CD4-positive, alpha-beta T cell treated with Interleukin-17A for 4 hours (primary cell): ENCODE data around the gene TBCD.
"Not testable (repeated sequence)": the region's sequence is repeated elsewhere in the genome, so short reads cannot be mapped to it uniquely, and the experiment has no call there.

ENCODE experiments used
- DNase-seq: peaks from one replicate; pipeline ENCODE4 v3.0.0-alpha.2; 2020; ENCODE audit warnings: mixed read lengths

TBCD gene

DNA sequence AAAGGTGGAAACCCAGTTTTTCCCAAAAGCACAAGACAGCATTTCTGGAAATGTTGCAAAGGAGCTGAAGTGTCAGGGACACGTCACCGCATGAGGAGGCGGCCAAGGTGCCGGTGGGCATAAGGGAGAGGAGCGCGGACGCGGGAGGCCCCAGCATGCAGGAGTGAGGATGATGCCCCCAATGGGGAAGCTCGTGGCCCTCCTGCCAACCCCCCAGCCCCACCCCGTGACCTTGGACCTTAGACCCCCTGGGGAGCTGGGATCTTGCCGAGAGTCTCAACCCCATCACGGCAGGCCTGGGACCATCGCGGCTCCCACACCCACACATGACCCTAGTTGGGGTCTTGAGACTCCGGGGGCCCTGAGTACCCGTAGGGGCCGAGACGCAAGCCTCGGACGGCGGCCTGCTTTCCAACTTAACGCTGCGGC, 208.1 kb downstream of the TBCD start:
- no peak for DNase-seq

DNA sequence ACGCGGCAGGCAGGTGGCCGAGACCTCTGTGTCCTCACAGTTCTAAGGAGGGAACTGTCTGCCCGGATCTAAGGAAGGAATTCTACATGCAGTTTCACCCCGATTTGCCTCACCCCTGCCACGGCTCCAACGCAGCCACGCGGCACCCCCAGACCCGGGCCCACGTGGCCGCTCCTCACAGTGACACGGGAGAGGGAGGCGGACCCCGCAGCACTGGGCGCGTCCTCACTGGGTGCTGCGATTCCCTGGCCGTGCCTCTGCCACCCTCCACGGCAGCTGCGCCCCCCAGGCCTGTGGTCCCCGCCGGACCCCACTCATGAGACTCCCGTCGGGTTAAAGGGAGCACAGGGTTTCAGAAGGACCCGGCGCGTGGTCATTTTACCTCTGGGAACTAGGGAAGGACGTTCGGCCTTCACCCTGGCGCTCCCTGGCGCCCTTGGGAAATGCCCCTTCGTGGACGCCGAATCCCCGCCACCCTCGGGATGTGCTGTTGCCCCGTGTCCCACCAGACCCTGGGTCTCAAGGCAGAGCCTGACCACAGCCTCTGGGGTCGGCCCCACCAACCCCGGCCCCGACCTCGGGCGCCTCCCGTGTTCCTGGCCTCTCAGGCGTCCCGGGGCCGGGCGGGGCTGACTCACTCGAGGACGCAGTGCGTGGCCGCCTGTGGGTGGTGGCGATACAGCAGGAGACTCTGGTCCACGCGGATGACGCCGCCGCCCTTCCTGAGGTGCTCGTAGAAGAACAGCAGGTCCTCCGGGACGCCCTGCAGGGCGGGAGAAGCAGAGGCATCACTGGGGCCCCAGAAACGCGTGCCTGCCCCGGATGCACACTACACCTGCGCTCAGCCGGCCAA, 208.8 kb downstream of the TBCD start:
- DNase-seq = no peak

DNA sequence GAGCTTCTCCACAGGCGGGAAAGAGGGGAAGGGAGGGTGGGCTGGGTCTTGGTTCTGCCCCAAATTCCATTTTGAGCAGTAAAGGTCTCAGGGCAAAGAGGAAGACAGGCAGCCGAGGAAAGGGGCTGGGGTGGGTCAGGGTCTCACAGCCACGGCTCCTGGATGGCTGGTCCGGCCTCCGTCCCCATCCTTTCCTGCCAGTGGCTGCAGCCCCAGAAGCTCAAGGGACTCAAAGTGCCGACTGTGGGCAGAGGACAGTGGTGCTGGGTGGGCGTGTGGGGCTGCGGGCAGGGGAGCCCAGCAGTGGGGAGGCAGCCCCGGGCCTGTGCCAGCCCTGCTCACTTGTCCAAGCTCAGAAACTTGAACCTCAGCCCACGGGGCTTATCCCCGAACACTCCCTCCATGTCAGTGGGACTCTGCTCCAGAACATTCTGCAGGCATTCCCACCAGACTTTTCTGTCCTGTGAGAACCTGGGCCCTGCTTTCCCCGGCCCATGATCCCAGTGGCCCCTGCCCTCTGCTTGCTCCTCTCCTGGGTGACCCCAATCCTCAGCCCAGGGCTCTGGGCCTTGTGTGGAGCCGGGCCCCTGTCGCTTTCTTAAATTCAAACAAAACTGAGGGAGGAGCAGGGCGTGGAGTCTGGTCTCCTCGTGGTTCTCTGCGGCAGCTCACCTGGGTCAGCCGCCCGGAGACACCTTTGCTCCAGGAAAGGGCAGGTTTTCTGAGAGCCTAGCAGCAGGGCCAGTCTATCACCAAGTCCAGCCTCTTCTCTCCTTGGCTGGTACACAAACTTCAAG, 209.7 kb downstream of the TBCD start:
- no peak for DNase-seq

DNA sequence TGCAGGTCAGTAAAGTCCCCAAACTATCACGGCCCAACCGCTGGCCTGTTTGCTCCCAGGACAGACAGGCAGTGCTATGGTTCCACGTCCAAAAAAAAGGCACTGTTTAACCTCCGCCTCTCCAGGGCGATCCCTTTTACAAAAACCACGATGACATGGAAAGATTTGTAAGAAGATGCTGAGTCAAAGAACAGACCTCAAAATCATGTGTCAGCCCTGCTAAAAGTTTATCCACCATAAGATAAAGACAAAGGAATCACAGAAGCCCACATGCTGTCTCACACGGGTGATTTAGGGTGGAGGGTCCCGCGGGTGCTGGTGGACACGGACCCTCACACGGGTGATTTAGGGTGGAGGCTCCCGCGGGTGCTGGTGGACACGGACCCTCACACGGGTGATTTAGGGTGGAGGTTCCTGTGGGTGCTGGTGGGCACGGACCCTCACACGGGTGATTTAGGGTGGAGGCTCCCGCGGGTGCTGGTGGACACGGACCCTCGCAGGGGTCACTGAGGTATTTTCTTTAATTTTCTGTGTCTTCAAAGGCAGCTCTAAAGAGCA, 210.4 kb downstream of the TBCD start:
- no peak for DNase-seq

DNA sequence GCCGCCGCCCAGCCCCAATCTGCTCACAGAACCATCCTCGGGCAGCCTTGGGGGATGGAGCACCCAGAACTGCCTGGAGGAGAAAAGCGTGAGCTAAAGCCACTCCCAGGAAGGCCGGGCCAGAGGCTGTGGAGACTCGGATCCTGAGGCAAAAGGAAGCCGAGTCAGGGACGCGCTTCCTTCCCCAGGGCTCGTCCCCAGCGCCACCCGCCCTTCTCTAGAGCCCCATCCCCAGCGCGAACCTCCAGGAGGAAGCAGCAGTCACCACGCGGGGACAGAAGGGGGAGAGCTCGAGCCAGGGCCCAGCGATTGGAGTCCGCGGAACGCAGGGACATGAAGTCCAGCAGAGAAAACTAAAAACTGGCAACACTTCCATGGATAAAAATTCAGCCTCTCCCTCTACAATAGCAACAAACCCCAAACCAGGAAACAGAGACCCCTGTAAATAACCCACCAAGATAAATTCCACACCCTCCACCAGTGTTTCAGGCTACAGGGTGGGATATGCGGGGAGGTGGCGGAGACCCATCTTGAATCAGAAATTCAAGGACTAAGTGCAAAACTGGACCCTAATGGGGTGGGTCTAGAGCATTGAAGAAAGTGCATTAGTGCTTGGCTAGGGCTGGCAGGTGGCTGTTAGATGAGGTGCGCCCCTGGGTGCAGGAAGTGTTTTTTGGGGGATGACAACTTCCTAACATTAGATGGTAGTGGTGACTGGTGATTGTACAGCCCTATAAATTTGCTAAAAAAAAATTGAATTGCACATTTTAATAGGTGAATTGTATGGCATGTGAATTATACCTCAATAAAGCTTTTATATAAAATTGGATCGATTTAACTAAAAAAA, 211.5 kb downstream of the TBCD start:
- peak; percentile 68 for DNase-seq

DNA sequence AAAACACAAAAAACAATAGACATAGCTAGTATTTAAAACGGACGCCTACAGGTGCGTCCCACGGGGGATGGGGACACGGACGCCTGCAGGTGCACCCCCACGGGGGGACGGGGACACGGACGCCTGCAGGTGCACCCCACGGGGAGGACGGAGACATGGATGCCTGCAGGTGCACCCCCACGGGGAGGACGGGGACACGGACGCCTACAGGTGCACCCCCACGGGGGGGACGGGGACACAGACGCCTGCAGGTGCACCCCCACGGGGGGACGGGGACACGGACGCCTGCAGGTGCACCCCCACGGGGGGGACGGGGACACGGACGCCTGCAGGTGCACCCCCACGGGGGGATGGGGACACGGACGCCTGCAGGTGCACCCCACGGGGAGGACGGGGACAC, 212.6 kb downstream of the TBCD start:
- not testable (repeated sequence) for DNase-seq

DNA sequence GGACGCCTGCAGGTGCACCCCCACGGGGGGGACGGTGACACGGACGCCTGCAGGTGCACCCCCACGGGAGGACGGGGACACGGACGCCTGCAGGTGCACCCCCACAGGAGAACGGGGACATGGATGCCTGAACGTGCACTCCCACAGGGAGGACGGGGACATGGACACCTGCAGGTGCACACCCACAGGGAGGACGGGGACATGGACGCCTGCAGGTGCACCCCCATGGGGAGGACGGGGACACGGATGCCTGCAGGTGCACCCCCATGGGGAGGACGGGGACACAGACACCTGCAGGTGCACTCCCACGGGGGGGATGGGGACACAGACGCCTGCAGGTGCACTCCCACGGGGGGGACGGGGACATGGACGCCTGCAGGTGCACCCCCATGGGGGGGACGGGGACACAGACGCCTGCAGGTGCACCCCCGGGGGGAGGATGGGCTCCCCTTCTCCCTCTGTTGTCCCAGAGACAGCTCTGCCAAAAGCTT, 213.0 kb downstream of the TBCD start:
- DNase-seq = no peak

DNA sequence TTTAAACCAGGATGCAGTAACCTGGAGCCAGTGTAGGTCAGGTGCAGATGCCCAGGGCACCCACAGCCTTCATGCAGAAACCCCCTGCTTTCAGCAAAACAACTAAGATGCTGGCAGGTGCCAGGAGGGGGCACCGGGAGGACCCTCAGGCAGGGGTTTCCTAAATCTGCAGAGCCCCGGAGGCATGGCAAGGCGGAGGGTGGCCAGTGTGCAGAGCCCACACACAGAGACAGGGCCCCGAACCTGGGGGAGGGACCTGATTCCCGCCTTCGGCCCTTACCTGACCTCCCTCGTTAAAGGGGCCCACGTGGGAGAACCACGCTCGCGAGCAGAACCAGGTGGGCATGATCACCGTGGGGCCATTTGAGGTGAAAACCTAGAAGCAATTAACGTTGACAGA, 213.5 kb downstream of the TBCD start:
- DNase-seq = no peak

DNA sequence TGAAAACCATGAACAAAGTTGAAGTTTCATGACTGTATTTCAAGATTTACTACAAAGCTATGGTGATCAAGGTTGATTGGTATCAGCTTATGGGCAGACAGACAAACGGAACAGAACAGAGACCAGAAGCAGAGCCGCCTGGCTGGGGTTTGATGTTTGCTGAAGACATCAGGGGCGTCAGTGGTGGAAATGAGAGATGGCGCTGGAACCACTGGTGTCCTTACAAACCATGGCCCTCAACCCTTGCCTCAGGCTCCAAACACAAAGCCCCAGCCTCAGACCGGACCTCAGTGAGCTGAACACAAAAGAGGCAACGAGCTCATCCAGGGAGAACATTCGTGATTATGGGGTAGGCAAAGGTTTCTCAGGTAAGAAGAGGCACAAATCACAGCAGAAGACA, 214.6 kb downstream of the TBCD start:
- no peak for DNase-seq

DNA sequence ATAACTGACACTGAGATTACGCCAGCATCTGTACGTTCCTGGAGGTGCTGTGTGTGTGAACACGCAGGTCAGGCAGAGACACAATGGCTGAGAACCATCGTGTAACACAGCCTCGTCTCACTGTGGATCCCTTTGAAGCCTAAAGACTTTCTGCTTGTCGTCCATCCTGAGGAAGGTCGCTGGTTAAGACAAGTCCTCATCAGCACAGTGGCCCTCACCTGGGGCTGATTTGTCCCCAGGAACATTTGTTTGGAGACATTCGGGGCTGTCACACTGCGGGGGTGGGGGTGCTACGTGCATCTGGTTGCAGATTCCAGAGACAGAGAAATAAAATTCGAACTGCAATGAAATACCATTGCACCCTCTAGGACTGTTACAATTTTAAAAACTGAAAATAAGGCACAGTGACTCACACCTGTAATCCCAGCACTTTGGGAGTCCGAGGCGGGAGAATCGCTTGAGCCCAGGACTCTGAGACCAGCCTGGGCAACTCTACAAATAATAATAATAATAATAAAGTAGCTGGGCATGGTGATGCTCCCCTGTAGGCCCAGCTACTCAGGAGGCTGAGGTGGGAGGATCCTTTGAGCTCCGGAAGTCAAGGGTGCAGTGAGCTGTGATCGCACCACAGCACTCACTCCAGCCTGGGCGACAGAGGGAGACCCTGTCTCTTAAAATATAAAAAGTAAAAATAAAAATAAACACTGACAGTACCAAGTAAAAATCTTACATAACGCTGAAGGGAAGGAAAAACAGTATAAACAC, 215.6 kb downstream of the TBCD start:
- no peak for DNase-seq

DNA sequence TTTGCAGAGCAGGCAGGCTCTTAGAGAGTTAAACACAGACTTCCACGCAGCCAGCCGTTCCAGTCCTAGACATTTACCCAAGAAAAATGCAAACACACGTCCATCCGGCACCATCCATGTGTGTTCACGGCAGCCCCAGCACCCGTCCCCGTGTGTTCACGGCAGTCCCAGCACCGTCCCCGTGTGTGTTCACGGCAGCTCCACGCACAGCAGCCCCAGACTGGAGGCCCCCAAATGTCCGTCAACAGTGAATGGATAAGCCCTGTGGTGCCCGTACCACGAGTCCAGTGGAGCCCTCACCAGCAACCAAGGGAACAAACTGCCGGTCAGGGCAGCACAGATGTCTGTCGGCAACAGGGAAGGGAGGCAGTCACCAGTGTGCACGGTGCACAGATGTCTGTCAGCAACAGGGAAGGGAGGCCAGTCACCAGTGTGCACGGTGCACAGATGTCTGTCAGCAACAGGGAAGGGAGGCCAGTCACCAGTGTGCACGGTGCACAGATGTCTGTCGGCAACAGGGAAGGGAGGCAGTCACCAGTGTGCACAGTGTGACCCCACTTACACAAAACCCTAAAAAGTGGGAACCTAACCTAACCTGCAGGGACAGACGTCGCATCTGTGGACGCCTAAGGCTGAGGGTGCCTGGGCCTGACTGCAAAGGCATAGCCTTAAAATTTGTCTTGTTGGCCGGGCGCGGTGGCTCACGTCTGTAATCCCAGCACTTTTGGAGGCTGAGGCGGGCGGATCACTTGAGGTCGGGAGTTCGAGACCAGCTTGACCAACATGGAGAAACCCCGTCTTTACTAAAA, 216.4 kb downstream of the TBCD start:
- not testable (repeated sequence) for DNase-seq

DNA sequence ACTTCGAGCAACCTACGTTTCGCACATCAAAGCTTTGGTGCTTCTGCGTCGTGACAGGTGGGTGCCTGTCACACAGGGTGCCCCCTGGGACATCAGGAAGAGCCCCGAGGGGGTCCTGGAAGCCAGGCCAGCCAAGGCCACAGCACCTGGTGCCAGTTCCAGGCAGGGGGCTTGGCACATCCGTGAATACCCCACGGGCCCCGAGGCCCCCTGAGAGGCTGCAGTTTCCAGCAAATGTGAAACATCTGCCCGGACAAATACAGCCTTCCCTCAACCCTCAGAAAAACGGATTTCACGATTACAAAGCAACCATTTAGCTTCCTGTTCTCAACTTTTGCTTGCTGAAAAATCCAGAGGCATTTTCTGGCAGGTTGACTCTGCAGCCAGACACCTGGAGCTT, 218.2 kb downstream of the TBCD start:
- no peak for DNase-seq

DNA sequence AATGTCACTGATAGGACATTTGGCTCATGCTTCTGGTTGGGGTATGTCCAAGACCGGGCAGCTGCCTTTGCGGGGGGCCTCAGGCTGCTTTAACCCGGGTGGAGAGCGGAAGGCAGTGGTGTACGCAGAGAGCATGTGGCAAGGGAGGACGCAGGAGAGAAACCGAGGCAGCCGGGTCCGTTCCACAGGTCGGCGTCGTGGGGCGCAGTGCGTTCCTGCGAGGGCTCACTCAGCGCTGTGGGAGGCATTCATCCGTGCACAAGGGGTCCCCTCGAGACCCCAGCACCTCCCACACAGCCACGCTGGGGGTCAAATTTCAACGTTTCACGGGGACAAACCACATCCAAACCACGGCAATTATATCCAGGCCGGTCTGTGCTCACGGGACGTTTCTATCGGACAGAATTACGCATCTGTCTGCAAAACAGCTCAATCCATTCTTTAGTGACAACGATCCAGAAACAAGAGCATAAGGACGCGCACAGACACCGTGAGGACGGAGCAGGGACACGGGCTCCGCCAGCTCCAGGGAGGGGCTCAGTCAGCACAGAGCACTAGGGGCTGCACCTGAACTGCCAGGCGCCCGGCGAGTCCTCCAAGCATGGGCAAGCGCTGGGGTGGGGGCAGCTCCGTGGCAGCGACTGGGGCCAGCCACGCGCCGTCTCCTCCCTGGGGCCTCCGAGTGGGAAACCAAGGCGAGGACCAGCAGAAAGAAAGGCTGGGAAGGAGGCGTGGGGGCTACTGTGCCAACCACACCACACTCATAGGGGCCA, 219.1 kb downstream of the TBCD start:
- no peak for DNase-seq

DNA sequence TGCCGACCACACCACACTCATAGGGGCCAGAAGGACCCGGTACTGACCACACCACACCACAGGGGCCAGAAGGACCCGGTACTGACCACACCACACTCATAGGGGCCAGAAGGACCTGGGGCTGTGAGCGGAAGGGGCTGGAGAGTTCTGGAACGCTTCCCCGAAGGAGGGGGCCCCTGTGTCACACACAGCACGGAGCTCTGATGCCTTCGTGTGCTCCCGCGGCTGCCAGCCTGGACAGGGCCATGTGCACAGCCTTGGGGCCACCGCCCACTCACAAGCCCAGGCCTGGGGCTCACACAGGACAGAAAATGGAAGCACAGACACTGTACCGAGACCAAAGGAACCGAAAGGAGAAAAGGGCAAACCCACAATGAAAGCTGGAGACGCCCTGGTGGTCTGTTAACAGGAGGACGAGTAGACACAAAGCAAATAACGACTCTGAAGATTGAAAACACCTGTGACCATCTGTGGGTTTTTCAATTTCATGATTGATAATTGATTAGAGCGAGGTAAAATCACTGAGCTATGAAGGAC, 221.0 kb downstream of the TBCD start:
- DNase-seq = no peak

DNA sequence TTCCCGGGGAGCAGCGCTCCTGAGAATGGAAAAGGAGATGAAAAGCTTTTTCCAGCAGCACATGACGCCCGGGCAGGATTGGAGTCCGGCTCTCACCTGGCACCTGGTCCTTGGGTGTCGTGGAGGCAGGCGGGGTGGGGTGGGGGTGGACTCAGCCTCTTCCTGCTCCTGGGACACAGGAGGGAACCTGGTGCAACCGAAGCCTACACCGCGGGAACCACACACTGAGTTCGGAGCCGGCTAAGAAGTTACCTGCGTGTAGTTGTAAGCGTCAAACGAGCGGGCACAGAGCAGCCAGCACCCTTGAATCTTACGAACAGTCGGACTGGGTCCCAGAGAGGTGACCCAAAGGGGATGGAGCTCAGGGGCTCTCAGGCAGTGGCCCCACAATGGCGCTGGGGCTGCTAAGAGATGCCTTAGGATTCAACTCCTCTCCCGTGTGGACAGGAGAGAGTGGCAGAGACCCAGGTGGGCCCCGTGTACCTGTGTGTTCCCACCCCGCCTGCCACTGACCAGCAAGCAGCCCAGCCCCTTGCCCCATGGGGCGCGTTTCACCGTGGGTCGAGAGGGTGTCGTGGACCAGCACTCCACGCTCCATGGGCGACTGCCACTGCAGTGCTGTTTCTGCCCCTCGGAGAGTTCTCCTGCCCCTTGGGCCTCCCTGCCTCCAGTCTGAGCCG, 221.7 kb downstream of the TBCD start:
- no peak for DNase-seq

DNA sequence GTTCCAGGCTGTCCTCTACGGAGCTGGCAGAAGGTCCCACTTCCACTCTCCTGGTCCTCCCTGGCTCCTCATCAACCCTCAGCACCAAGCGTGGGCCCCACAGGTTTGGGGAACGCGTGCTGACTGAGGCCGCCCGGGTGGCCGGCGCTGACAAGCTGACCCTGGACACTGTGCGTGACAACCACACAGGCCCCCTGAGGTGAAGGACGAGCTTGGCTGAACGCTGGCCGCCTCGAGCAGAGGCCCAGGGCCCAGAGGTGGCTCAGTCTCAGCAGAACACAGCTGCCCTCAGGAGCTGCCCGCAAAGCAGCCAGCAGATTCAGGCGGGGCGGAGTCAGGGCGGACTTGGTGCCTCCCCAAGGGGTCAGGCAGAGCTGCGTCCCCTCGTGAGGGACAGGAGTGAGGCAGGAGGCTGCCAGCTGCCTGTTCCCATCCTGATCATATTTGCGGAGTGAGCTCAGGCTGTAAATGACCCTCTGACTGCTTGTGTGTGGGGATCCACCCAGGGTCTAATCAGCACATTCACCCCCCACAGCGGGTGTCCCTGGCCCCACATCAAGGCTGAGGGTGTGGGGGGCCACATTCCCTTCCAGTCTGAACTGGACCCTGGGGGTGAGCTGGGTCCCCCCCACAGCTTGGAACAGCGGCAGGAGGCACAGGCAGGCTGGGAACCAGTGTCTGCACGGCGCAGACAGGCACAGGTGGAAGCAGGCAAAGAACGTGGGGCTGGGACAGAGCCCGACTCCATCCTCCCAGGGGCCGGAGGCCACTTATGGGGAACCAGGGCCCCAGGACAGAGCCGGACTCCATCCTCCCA, 222.5 kb downstream of the TBCD start:
- DNase-seq = no peak

DNA sequence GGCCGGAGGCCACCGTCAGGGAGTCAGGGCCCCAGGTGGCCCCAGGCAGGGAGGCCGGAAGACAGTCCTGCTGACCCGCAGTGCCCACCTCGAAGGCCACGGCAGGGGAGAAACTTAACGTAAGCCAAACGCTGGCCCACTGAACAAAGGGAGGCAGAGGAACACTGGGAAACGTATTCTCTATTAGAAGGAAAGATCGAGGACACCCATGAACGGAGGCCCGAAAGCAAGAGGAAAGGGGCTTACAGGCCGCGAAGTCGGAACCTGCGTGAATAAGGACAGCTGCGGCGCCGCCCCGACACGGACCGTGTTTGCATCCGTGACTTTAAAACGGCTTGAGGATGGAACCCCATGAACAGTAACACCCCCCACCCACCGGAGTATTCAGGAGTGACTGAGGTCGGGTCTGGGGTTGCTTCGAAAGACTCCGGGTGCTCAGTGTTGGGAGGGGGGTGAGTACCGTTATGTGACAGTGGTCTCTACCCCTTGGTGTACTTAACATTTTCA, 225.2 kb downstream of the TBCD start:
- no peak for DNase-seq

DNA sequence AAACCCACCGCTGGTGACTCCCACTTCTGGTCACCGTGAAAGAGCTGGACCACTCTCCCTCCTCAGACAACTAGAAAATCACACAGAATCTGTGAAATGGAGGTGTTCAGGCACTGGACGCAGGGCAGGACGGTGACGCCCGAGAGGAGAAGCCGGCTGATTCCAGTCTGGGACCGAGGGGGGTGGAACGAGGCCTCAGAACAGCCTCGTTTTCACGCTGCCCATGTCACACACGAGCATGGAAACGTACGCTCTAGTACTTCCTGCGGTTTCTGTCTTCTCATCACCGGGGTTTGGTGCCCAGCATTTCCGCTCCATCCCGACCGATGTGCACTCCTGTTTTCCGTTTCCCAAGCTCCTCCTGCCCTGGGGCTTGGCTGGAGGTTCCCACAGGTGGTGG, 225.7 kb downstream of the TBCD start:
- DNase-seq = no peak
